GM23248 (cell line): ENCODE results near the gene KIF1A. TPM values are rescaled to one million over a fixed set of nuclear protein-coding genes. Genes with fewer than 3 reads are reported as not detected.

Experiments used
- DNase-seq: peaks from one replicate; pipeline ENCODE4 v3.0.0-alpha.2; 2015
- H2AFZ ChIP-seq: fragments of 200-600 bp; sonication (generic); 2 replicates; pipeline ENCODE4 v1.6.1; 2016; ENCODE audit warnings: antibody characterized with exemption
- H3F3A ChIP-seq: fragments of 200-600 bp; sonication (generic); 2 replicates; pipeline ENCODE4 v1.6.1; 2016; ENCODE audit warnings: mild to moderate bottlenecking, antibody characterized with exemption, mixed run types; ENCODE audit not compliant: insufficient read depth
- H3K27ac ChIP-seq: fragments of 200-600 bp; sonication (generic); 2 replicates; pipeline ENCODE4 v1.5.1; 2016; ENCODE audit warnings: mild to moderate bottlenecking
- H3K27me3 ChIP-seq: fragments of 200-600 bp; sonication (generic); replicated peaks from 2 replicates; pipeline ENCODE4 v1.6.1; 2016; ENCODE audit warnings: mild to moderate bottlenecking; ENCODE audit not compliant: insufficient read depth
- H3K36me3 ChIP-seq: fragments of 200-600 bp; sonication (generic); 2 replicates; pipeline ENCODE4 v1.6.1; 2016; ENCODE audit warnings: low read depth, mild to moderate bottlenecking
- H3K4me1 ChIP-seq: fragments of 200-600 bp; sonication (generic); 2 replicates; pipeline ENCODE4 v1.6.1; 2016; ENCODE audit warnings: mild to moderate bottlenecking; ENCODE audit not compliant: insufficient read depth
- H3K4me2 ChIP-seq: fragments of 200-600 bp; sonication (generic); one replicate; pipeline ENCODE4 v1.6.1; 2016; ENCODE audit warnings: mild to moderate bottlenecking; ENCODE audit not compliant: unreplicated experiment
- H3K4me3 ChIP-seq: fragments of 200-600 bp; sonication (generic); 2 replicates; pipeline ENCODE4 v1.5.1; 2016; ENCODE audit warnings: mild to moderate bottlenecking
- H3K79me2 ChIP-seq: fragments of 200-600 bp; sonication (generic); 2 replicates; pipeline ENCODE4 v1.6.1; 2016; ENCODE audit warnings: mild to moderate bottlenecking; ENCODE audit not compliant: insufficient read depth
- H3K9ac ChIP-seq: fragments of 200-600 bp; sonication (generic); 2 replicates; pipeline ENCODE4 v1.6.1; 2016; ENCODE audit warnings: mild to moderate bottlenecking
- H3K9me2 ChIP-seq: fragments of 200-600 bp; sonication (generic); 2 replicates; pipeline ENCODE4 v1.6.1; 2016; ENCODE audit warnings: mixed run types, mild to moderate bottlenecking, moderate library complexity; ENCODE audit not compliant: insufficient read depth
- H3K9me3 ChIP-seq: fragments of 200-600 bp; sonication (generic); one replicate; pipeline ENCODE4 v1.6.1; 2017; ENCODE audit warnings: low read depth
- H4K20me1 ChIP-seq: fragments of 200-600 bp; sonication (generic); 2 replicates; pipeline ENCODE4 v1.6.0; 2016; ENCODE audit not compliant: insufficient read depth
- EZH2 ChIP-seq: fragments of 200-600 bp; sonication (generic); IDR thresholded peaks from 2 replicates; pipeline ENCODE4 v1.6.1; 2018; ENCODE audit warnings: antibody characterized with exemption, mild to moderate bottlenecking; ENCODE audit not compliant: insufficient read depth, poor library complexity, severe bottlenecking
- EZH2phosphoT487 ChIP-seq: fragments of 200-600 bp; sonication (generic); IDR thresholded peaks from 2 replicates; pipeline ENCODE4 v1.6.1; 2018; ENCODE audit warnings: antibody characterized with exemption, moderate library complexity, mild to moderate bottlenecking, low read depth; ENCODE audit not compliant: insufficient read depth
- WGBS, 2 experiments: methylation state at CpG; one replicate each; pipeline ENCODE4 v1.1.6; 2015 to 2017; ENCODE audit warnings: low lambda C conversion rate in 2 of 2, low coverage in 1 of 2; ENCODE audit errors: missing lambda C conversion rate in 2 of 2; 5-methylcytosine and 5-hydroxymethylcytosine counted together
- in situ Hi-C: fragments of 300-500 bp; cut with MboI; formaldehyde crosslinking; loops from 2 replicates; pipeline ENCODE4 v1.15.0; 2020
- polyA plus RNA-seq: library from polyadenylated mRNA; unstranded; fragments of >200 nt; fragmentation: Nextera tagmentation; extraction: Ambion mirVana; gene quantifications from 2 replicates; pipeline ENCODE4 v1.2.1, GENCODE V29; 2016
- total RNA-seq: library from RNA; depleted of rRNA; stranded (reverse); fragments of >200 nt; shearing (Covaris generic); gene quantifications from 2 replicates; pipeline ENCODE4 v1.2.3, GENCODE V29; 2014

The KIF1A gene
- total and polyA plus RNA-seq, 2 experiments from 2014 or later, result under 0.01 to 0.05 TPM

GRCh38 chr2:240747256-240747655, 72.8 kb downstream of the KIF1A start:
- Histone ChIP-seq H2AFZ (no peak overlapping the region), H3K27ac (no peak overlapping the region), H3K9ac (no peak overlapping the region), H3K4me3 (no peak overlapping the region), H3K9me3 (no peaks in the 10 kb centered on the region), H3K27me3 (0 out of 2 replicates have a peak, but pooled peaks cover 1% of the 10 kb centered on the region), H3K9me2 (no peaks in the 10 kb centered on the region), H3K4me1 (no peaks in the 10 kb centered on the region), H3K36me3 (no peaks in the 10 kb centered on the region), H3K4me2 (no peak overlapping the region), H3F3A (no peaks in the 10 kb centered on the region), H4K20me1 (no peaks in the 10 kb centered on the region), H3K79me2 (no peaks in the 10 kb centered on the region)
- WGBS, 2 experiments, result 68 to 72% methylated on average over 11 of the region's 11 CpGs
- DNase-seq, result no peak
- no peak for TF ChIP-seq EZH2
- TF ChIP-seq EZH2phosphoT487, result no peak
- in situ Hi-C loops, result no loop called here

GRCh38 chr2:240746671-240747070, 73.3 kb downstream of the KIF1A start:
- in situ Hi-C loops, result no loop called here
- H3K27me3 ChIP-seq, result peaks cover 6% of the 10 kb centered on the region; the same call in 1 of the 2 replicates

GRCh38 chr2:240745962-240746361, 74.1 kb downstream of the KIF1A start:
- Histone ChIP-seq H3K27ac (no peak overlapping the region), H3F3A (no peaks in the 10 kb centered on the region), H3K27me3 (peaks cover 6% of the 10 kb centered on the region; the same call in 1 of the 2 replicates), H4K20me1 (no peaks in the 10 kb centered on the region), H3K9ac (no peak overlapping the region), H3K4me1 (no peaks in the 10 kb centered on the region), H3K79me2 (no peaks in the 10 kb centered on the region), H3K9me2 (no peaks in the 10 kb centered on the region), H3K4me3 (no peak overlapping the region), H3K36me3 (no peaks in the 10 kb centered on the region), H2AFZ (no peak overlapping the region), H3K9me3 (no peaks in the 10 kb centered on the region), H3K4me2 (no peak overlapping the region)
- no peak for DNase-seq
- in situ Hi-C loops, result no loop called here
- 49 to 51% methylated on average over 13 to 15 of the region's 15 CpGs for WGBS, 2 experiments
- TF ChIP-seq EZH2 (no peak), EZH2phosphoT487 (no peak)

More at GRCh38 chr2:240746671-240747070, 73.3 kb downstream of the KIF1A start:
- no peaks in the 10 kb centered on the region for H3F3A ChIP-seq
- no peak overlapping the region for H2AFZ ChIP-seq
- H3K27ac ChIP-seq, result no peak overlapping the region
- no peaks in the 10 kb centered on the region for H3K9me2 ChIP-seq
- WGBS, 2 experiments, result 71 to 75% methylated on average over 12 to 16 of the region's 16 CpGs
- H4K20me1 ChIP-seq, result no peaks in the 10 kb centered on the region
- H3K79me2 ChIP-seq, result no peaks in the 10 kb centered on the region
- H3K4me2 ChIP-seq, result no peak overlapping the region
- H3K4me1 ChIP-seq, result no peaks in the 10 kb centered on the region
- H3K36me3 ChIP-seq, result no peaks in the 10 kb centered on the region
- TF ChIP-seq EZH2phosphoT487 (no peak), EZH2 (no peak)
- no peaks in the 10 kb centered on the region for H3K9me3 ChIP-seq
- DNase-seq, result no peak
- H3K9ac ChIP-seq, result no peak overlapping the region
- H3K4me3 ChIP-seq, result no peak overlapping the region

- 64 to 71% methylated on average over 15 of the region's 15 CpGs for WGBS, 2 experiments
These were observed 74.6 kb downstream of the KIF1A start for GRCh38 chr2:240745456-240745855.

More at GRCh38 chr2:240745456-240745855, 74.6 kb downstream of the KIF1A start:
- Histone ChIP-seq H3K4me2 (no peak overlapping the region), H3K9me3 (no peaks in the 10 kb centered on the region), H3K27ac (no peak overlapping the region), H3K36me3 (no peaks in the 10 kb centered on the region), H3K4me1 (no peaks in the 10 kb centered on the region), H2AFZ (no peak overlapping the region), H3K9ac (no peak overlapping the region), H4K20me1 (no peaks in the 10 kb centered on the region), H3F3A (no peaks in the 10 kb centered on the region), H3K9me2 (no peaks in the 10 kb centered on the region), H3K27me3 (peaks cover 6% of the 10 kb centered on the region; the same call in 1 of the 2 replicates), H3K4me3 (no peak overlapping the region), H3K79me2 (no peaks in the 10 kb centered on the region)
- in situ Hi-C loops, result no loop called here
- no peak for DNase-seq
- TF ChIP-seq EZH2 (no peak), EZH2phosphoT487 (no peak)
